ENCODE results near the gene SLC38A11. TPM values are rescaled to one million over a fixed set of nuclear protein-coding genes. Genes with fewer than 3 reads are reported as not detected.

Gene SLC38A11
- total RNA-seq, 1 experiment from 2014 or later, result not detected

GRCh38 chr2:165003443-165004130 is 48.3 kb upstream of the SLC38A11 start:
- no peaks in the 10 kb centered on the region for H3K4me1 ChIP-seq (ENCODE audit: control insufficient read depth in 1 of 2, insufficient read depth in 2 of 2, low read length in 2 of 2)
- no peak overlapping the region for H2AFZ ChIP-seq (ENCODE audit: low read depth, low read length, poor library complexity, severe bottlenecking)
- H3K79me2 ChIP-seq (ENCODE audit: insufficient read depth, low read length), result no peaks in the 10 kb centered on the region
- no peaks in the 10 kb centered on the region for H3K36me3 ChIP-seq (ENCODE audit: control insufficient read depth in 1 of 2, insufficient read depth in 2 of 2, low read length in 2 of 2)
- ATAC-seq, result peak; percentile 76
- peak overlapping the region; percentile 10; the same call in 1 of the 2 replicates for H3K4me2 ChIP-seq (ENCODE audit: low read length)
- peaks cover 9% of the 10 kb centered on the region; the same call in 1 of the 2 replicates for H3K27me3 ChIP-seq (ENCODE audit: insufficient read depth, low read length)
- no peak overlapping the region for H3K27ac ChIP-seq (ENCODE audit: low read depth, low read length)
- no peaks in the 10 kb centered on the region for H4K20me1 ChIP-seq (ENCODE audit: insufficient read depth)
- POLR2A ChIA-PET, result no interaction called here
- no peaks in the 10 kb centered on the region for H3K9me3 ChIP-seq (ENCODE audit: control insufficient read depth in 1 of 2, insufficient read depth in 1 of 2, low read depth in 1 of 2, low read length in 2 of 2)
- BruUV-seq (replicated peaks), result no TSS peak
- RAD21 ChIA-PET (ENCODE audit: low non-redundant PET in 1 of 2, low total read pairs in 2 of 2, uncharacterized antibody in 2 of 2, unreplicated experiment in 2 of 2), result no interaction called here
- no peaks in the 10 kb centered on the region for H3K9me2 ChIP-seq (ENCODE audit: insufficient read depth)
- DNase-seq (ENCODE audit: low read depth, low spot score), result peak; percentile 10
- CTCF ChIA-PET, result no interaction called here
- no peak overlapping the region for H3K4me3 ChIP-seq (replicated peaks in 1 of 2; ENCODE audit: low read depth in 1 of 2, low read length in 2 of 2)
- intact Hi-C loops (cut with micrococcal nuclease), result loop anchor here (5.0 kb wide), 1 partner anchor 199 kb away; the partner anchor contains the start of gene SCN3A
- H3K9ac ChIP-seq (ENCODE audit: low read length), result no peak overlapping the region
- TF ChIP-seq EGR1 (IDR thresholded peaks at IDR 0.05; ENCODE audit: low read depth), result no peak
- no peak for TF ChIP-seq SIN3A (IDR thresholded peaks at IDR 0.05; ENCODE audit: low read depth)
- no peak for TF ChIP-seq ZBTB33 (IDR thresholded peaks at IDR 0.05; ENCODE audit: extremely low read depth, insufficient replicate concordance, low read length)
- TF ChIP-seq, protein P1, sequence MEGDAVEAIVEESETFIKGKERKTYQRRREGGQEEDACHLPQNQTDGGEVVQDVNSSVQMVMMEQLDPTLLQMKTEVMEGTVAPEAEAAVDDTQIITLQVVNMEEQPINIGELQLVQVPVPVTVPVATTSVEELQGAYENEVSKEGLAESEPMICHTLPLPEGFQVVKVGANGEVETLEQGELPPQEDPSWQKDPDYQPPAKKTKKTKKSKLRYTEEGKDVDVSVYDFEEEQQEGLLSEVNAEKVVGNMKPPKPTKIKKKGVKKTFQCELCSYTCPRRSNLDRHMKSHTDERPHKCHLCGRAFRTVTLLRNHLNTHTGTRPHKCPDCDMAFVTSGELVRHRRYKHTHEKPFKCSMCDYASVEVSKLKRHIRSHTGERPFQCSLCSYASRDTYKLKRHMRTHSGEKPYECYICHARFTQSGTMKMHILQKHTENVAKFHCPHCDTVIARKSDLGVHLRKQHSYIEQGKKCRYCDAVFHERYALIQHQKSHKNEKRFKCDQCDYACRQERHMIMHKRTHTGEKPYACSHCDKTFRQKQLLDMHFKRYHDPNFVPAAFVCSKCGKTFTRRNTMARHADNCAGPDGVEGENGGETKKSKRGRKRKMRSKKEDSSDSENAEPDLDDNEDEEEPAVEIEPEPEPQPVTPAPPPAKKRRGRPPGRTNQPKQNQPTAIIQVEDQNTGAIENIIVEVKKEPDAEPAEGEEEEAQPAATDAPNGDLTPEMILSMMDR (IDR thresholded peaks at IDR 0.05 in 2 of 3, conservative IDR thresholded peaks at IDR 0.05 in 1 of 3; ENCODE audit: borderline replicate concordance in 1 of 3, insufficient read depth in 1 of 3, low read depth in 2 of 3, low read length in 2 of 3), result no peak
- TF ChIP-seq, protein P2, sequence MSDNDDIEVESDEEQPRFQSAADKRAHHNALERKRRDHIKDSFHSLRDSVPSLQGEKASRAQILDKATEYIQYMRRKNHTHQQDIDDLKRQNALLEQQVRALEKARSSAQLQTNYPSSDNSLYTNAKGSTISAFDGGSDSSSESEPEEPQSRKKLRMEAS (IDR thresholded peaks at IDR 0.05), result no peak

Measured in HCT116 (cell line).